Nephron (organoid): ENCODE data around the gene CTSZ.
A peak's percentile ranks its signal among the peaks of the same experiment; 100 is the strongest.

Experiments
- H3K27ac Mint-ChIP-seq, 3 experiments: 2 replicates each; pipeline ENCODE4 v1.8.0; 2020; ENCODE audit warnings: mixed read lengths in 3 of 3, mild to moderate bottlenecking in 2 of 3, moderate library complexity in 1 of 3
- H3K27me3 Mint-ChIP-seq: 2 replicates; pipeline ENCODE4 v1.8.0; 2021; ENCODE audit warnings: low read depth, mild to moderate bottlenecking, moderate library complexity, mixed read lengths
- H3K36me3 Mint-ChIP-seq: 2 replicates; pipeline ENCODE4 v1.8.0; 2020; ENCODE audit warnings: low read depth, mixed read lengths
- H3K4me1 Mint-ChIP-seq: 2 replicates; pipeline ENCODE4 v1.8.0; 2020; ENCODE audit warnings: mixed read lengths
- H3K4me3 Mint-ChIP-seq, 3 experiments: 2 replicates each; pipeline ENCODE4 v1.8.0; 2020; ENCODE audit warnings: mild to moderate bottlenecking in 3 of 3, mixed read lengths in 3 of 3, moderate library complexity in 2 of 3
- H3K9me3 Mint-ChIP-seq: 2 replicates; pipeline ENCODE4 v1.8.0; 2020; ENCODE audit warnings: mixed read lengths
- CTCF ChIP-seq, 3 experiments: fragments of 200-600 bp; sonication (generic); IDR thresholded peaks; one replicate each; pipeline ENCODE4 v1.5.0; 2021; ENCODE audit warnings: antibody characterized with exemption in 3 of 3; ENCODE audit not compliant: unreplicated experiment in 3 of 3

CTSZ gene

GRCh38 chr20:58996226-58996611 is 10.8 kb downstream of the CTSZ start:
- H3K27me3 Mint-ChIP-seq: no peaks in the 10 kb centered on the region
- peaks cover 66% of the 10 kb centered on the region for H3K36me3 Mint-ChIP-seq
- peaks cover 5% of the 10 kb centered on the region for H3K4me1 Mint-ChIP-seq
- H3K4me3 Mint-ChIP-seq: no peak overlapping the region
- peak overlapping the region; percentile 50 to 96 (median 80) for H3K27ac Mint-ChIP-seq
- no peaks in the 10 kb centered on the region for H3K9me3 Mint-ChIP-seq
- no peak for TF ChIP-seq CTCF (IDR thresholded peaks at IDR 0.05; ENCODE audit: unreplicated experiment in 3 of 3)

GRCh38 chr20:58995461-58996225 is 11.4 kb downstream of the CTSZ start:
- peak overlapping the region in 1 of 3 experiments; percentile 60 for H3K4me3 Mint-ChIP-seq
- TF ChIP-seq CTCF (IDR thresholded peaks at IDR 0.05; ENCODE audit: unreplicated experiment in 3 of 3): no peak
- peaks cover 5% of the 10 kb centered on the region for H3K4me1 Mint-ChIP-seq
- no peaks in the 10 kb centered on the region for H3K27me3 Mint-ChIP-seq
- H3K27ac Mint-ChIP-seq: peak overlapping the region; percentile 50 to 96 (median 80)
- H3K36me3 Mint-ChIP-seq: peaks cover 70% of the 10 kb centered on the region
- H3K9me3 Mint-ChIP-seq: no peaks in the 10 kb centered on the region

GRCh38 chr20:58994390-58995159 is 12.5 kb downstream of the CTSZ start:
- Mint-ChIP-seq H3K9me3 (no peaks in the 10 kb centered on the region), H3K27me3 (no peaks in the 10 kb centered on the region), H3K27ac (peak overlapping the region in 1 of 3 experiments; percentile 96), H3K36me3 (peaks cover 74% of the 10 kb centered on the region), H3K4me3 (no peak overlapping the region), H3K4me1 (peaks cover 5% of the 10 kb centered on the region)
- TF ChIP-seq CTCF (IDR thresholded peaks at IDR 0.05; ENCODE audit: unreplicated experiment in 3 of 3): no peak

GRCh38 chr20:58993332-58994248 is 13.5 kb downstream of the CTSZ start:
- TF ChIP-seq CTCF (IDR thresholded peaks at IDR 0.05; ENCODE audit: unreplicated experiment in 3 of 3): no peak
- Mint-ChIP-seq H3K4me3 (no peak overlapping the region), H3K36me3 (peaks cover 80% of the 10 kb centered on the region), H3K27ac (peak overlapping the region in 1 of 3 experiments; percentile 53), H3K27me3 (no peaks in the 10 kb centered on the region), H3K4me1 (peaks cover 5% of the 10 kb centered on the region), H3K9me3 (no peaks in the 10 kb centered on the region)

GRCh38 chr20:58992911-58993310 is 14.1 kb downstream of the CTSZ start:
- Mint-ChIP-seq H3K27me3 (no peaks in the 10 kb centered on the region), H3K9me3 (no peaks in the 10 kb centered on the region), H3K4me1 (peaks cover 5% of the 10 kb centered on the region), H3K4me3 (no peak overlapping the region), H3K36me3 (peaks cover 83% of the 10 kb centered on the region), H3K27ac (no peak overlapping the region)
- no peak for TF ChIP-seq CTCF (IDR thresholded peaks at IDR 0.05; ENCODE audit: unreplicated experiment in 3 of 3)
